Esophagus muscularis mucosa (tissue), 4 donors: ENCODE results near the gene MBOAT2.

Experiments
- EP300 ChIP-seq: sonication (generic); formaldehyde crosslinking; IDR thresholded peaks from one replicate; pipeline ENCODE4 v1.6.1; 2017; ENCODE audit warnings: antibody characterized with exemption
- POLR2A ChIP-seq: fragments of 450-650 bp; IDR thresholded peaks from one replicate; pipeline ENCODE4 v1.6.1; 2017; ENCODE audit warnings: antibody characterized with exemption, moderate library complexity, mild to moderate bottlenecking, low read depth
- POLR2AphosphoS5 ChIP-seq, 2 donors: sonication (generic); formaldehyde crosslinking; IDR thresholded peaks; one replicate each; pipeline ENCODE4 v1.6.1; 2017; ENCODE audit warnings: antibody characterized with exemption in 2 of 2
- TF ChIP-seq, protein P1 (sequence below), 3 experiments: fragments of 200-600 bp in 2 of 3; fragments of 450-650 bp in 1 of 3; sonication (generic) in 2 of 3; IDR thresholded peaks; one replicate each; pipeline ENCODE4 v1.5.1; 2017 to 2019; ENCODE audit warnings: antibody characterized with exemption in 3 of 3, mild to moderate bottlenecking in 2 of 3, moderate library complexity in 1 of 3

DNA sequence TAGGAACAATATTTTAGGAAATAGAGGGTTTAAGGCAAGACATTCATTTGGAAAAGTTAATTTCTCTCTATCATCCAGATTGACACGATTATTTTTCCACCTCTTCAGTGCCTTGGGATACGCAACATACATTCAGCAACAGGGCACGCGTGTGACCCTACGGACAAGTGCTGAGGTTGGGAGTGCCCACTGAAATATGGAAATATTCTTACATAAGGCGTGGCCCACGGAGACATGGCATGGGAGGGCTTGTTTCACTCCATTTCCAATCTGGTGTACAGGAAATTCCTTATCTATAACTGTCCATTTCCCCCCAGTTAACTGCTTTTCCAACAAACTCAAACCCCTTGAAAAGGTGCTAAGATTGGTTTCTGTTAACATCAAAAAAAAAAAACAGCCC lies 145.2 kb downstream of the MBOAT2 start:
- TF ChIP-seq POLR2A: no peak
- no peak for TF ChIP-seq POLR2AphosphoS5 (IDR thresholded peaks at IDR 0.05)
- TF ChIP-seq, protein P1, sequence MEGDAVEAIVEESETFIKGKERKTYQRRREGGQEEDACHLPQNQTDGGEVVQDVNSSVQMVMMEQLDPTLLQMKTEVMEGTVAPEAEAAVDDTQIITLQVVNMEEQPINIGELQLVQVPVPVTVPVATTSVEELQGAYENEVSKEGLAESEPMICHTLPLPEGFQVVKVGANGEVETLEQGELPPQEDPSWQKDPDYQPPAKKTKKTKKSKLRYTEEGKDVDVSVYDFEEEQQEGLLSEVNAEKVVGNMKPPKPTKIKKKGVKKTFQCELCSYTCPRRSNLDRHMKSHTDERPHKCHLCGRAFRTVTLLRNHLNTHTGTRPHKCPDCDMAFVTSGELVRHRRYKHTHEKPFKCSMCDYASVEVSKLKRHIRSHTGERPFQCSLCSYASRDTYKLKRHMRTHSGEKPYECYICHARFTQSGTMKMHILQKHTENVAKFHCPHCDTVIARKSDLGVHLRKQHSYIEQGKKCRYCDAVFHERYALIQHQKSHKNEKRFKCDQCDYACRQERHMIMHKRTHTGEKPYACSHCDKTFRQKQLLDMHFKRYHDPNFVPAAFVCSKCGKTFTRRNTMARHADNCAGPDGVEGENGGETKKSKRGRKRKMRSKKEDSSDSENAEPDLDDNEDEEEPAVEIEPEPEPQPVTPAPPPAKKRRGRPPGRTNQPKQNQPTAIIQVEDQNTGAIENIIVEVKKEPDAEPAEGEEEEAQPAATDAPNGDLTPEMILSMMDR (IDR thresholded peaks at IDR 0.05): no peak
- no peak for TF ChIP-seq EP300
